GM13977 (cell line): ENCODE measurements around the gene DOCK3.
"Not testable (repeated sequence)": the region's sequence is repeated elsewhere in the genome, so short reads cannot be mapped to it uniquely, and the experiment has no call there.

Experiments used
- DNase-seq: peaks from one replicate; pipeline ENCODE4 v3.0.0; 2012; ENCODE audit warnings: low spot score
- CTCF ChIP-seq: IDR thresholded peaks from 2 replicates; pipeline ENCODE4 v1.5.1; 2012; ENCODE audit warnings: mild to moderate bottlenecking, control low read depth; ENCODE audit not compliant: insufficient read depth; ENCODE audit errors: extremely low read depth, missing control alignments
- in situ Hi-C: fragments of 300-500 bp; cut with MboI; formaldehyde crosslinking; loops from one replicate; pipeline ENCODE4 v1.12.0; 2022; ENCODE audit warnings: low sequenced_read_pairs, low pct_unique_long_range_greater_than_20kb, mixed read lengths, inconsistent platforms; ENCODE audit not compliant: unreplicated experiment

DOCK3 gene

DNA sequence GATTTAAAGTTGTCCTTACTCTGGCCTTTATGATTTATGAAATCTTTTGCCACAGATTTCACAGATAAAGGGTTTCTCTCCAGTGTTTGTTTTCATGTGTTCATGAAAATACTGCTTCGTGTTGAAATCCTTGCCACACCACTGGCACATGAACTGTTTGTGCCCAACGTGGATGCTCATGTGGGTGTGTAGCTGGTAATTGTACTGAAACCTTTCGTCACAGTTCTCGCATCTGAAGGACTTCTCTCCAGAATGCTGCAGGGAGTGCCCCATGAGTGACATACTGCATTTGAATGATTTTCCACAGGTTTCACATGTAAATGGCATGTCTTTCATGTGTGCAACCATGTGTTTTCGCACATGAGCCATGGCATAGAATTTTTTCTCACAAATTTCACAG is 111.9 kb downstream of the DOCK3 start:
- no peak for DNase-seq
- in situ Hi-C loops = no loop called here
- TF ChIP-seq CTCF = no peak

GRCh38 chr3:50790894-50791293 is 116.2 kb downstream of the DOCK3 start:
- DNase-seq, in situ Hi-C loops: not testable (repeated sequence)

GRCh38 chr3:50792568-50792967 is 117.8 kb downstream of the DOCK3 start:
- in situ Hi-C loops = no loop called here
- DNase-seq = no peak
- no peak for TF ChIP-seq CTCF

GRCh38 chr3:50803805-50804204 is 129.1 kb downstream of the DOCK3 start:
- in situ Hi-C loops, DNase-seq: not testable (repeated sequence)

- in situ Hi-C loops, DNase-seq: not testable (repeated sequence)
Measured at GRCh38 chr3:50804376-50804775, 129.6 kb downstream of the DOCK3 start.

- in situ Hi-C loops = no loop called here
- TF ChIP-seq CTCF = no peak
- DNase-seq = no peak
Measured at GRCh38 chr3:50805321-50805720, 130.6 kb downstream of the DOCK3 start.

DNA sequence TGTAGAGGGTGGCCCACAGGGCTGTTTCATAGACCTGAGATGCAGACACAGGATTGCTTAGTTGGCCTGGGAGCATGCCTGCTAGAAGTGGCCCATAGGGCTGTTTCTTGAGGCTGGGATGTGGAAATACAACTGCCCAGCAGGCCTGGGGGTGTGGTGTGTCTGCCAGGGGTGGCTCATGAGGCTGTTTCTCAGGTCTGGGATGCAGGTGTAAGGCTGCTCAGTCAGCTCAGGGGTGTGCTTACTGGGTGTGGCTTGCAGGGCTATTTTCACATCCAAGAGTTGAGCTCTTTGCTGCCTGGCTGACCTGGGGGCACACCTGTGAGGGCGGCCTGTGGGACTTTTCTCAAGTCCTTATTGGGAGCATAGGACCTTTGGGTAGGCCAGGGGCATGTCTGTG is 131.3 kb downstream of the DOCK3 start:
- DNase-seq = no peak
- no peak for TF ChIP-seq CTCF
- in situ Hi-C loops = no loop called here

DNA sequence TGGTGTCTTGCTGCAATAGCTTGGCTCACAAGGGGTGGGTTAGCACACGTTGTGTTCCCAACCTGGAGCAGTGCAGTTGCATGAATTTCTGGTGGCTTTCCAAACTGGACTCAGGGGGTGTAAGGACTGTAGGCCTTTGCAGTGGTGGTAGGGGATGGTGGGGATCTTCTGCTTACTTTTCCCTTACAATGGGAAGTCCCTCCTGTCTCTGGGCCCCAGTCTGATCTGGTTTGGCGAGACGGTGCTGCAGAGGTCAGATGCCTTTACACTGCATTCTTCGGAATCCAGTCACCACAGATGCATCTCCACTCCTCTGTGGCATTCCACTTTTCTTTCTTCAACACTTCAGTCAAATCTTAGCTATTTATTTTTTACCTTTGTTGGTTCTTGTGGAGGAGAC is 132.1 kb downstream of the DOCK3 start:
- TF ChIP-seq CTCF = no peak
- in situ Hi-C loops = no loop called here
- DNase-seq = no peak
